Loucy (cell line): ENCODE results near the gene AFF3.
"Not testable (repeated sequence)": the region's sequence is repeated elsewhere in the genome, so short reads cannot be mapped to it uniquely, and the experiment has no call there.

Experiments
- H2AFZ ChIP-seq: fragments of 200-600 bp; sonication (generic); 2 replicates; pipeline ENCODE4 v1.6.0; 2016; ENCODE audit warnings: antibody characterized with exemption, mild to moderate bottlenecking, low read length, moderate library complexity
- H3F3A ChIP-seq: fragments of 200-600 bp; 2 replicates; pipeline ENCODE4 v1.6.0; 2016; ENCODE audit warnings: antibody characterized with exemption, low read depth, mild to moderate bottlenecking
- H3K27me3 ChIP-seq: fragments of 200-600 bp; sonication (generic); 2 replicates; pipeline ENCODE4 v1.6.1; 2014; ENCODE audit warnings: low read length, mild to moderate bottlenecking; ENCODE audit not compliant: insufficient read depth, poor library complexity, severe bottlenecking
- H3K36me3 ChIP-seq: fragments of 200-600 bp; sonication (generic); 2 replicates; pipeline ENCODE4 v1.6.1; 2016; ENCODE audit warnings: low read length; ENCODE audit not compliant: insufficient read depth
- H3K4me1 ChIP-seq: fragments of 200-600 bp; sonication (generic); 2 replicates; pipeline ENCODE4 v1.5.1; 2014; ENCODE audit warnings: low read length, mild to moderate bottlenecking; ENCODE audit not compliant: insufficient read depth, poor library complexity, severe bottlenecking
- H3K4me2 ChIP-seq: fragments of 200-600 bp; sonication (generic); 2 replicates; pipeline ENCODE4 v1.6.0; 2014; ENCODE audit warnings: antibody characterized with exemption, low read length, low read depth, mild to moderate bottlenecking; ENCODE audit not compliant: poor library complexity, severe bottlenecking
- H3K4me3 ChIP-seq: fragments of 200-600 bp; sonication (generic); 2 replicates; pipeline ENCODE4 v1.5.1; 2014; ENCODE audit warnings: low read length, mild to moderate bottlenecking, mixed read lengths; ENCODE audit not compliant: poor library complexity, severe bottlenecking
- H3K79me2 ChIP-seq: fragments of 200-600 bp; sonication (generic); 2 replicates; pipeline ENCODE4 v1.6.1; 2014; ENCODE audit warnings: low read length; ENCODE audit not compliant: insufficient read depth
- H3K9ac ChIP-seq: fragments of 200-600 bp; sonication (generic); 2 replicates; pipeline ENCODE4 v1.6.0; 2014; ENCODE audit warnings: mild to moderate bottlenecking, low read depth, low read length, moderate library complexity; ENCODE audit not compliant: poor library complexity, severe bottlenecking
- H3K9me2 ChIP-seq: fragments of 200-600 bp; sonication (generic); replicated peaks from 2 replicates; pipeline ENCODE4 v1.6.1; 2016; ENCODE audit warnings: low read depth, low read length, mixed read lengths
- H3K9me3 ChIP-seq: fragments of 200-600 bp; sonication (generic); 2 replicates; pipeline ENCODE4 v1.6.1; 2014; ENCODE audit warnings: mild to moderate bottlenecking, antibody characterized with exemption, low read length, low read depth; ENCODE audit not compliant: insufficient read depth
- H4K20me1 ChIP-seq: fragments of 200-600 bp; sonication (generic); 2 replicates; pipeline ENCODE4 v1.6.0; 2014; ENCODE audit warnings: antibody characterized with exemption, low read length, mild to moderate bottlenecking; ENCODE audit not compliant: insufficient read depth, poor library complexity, severe bottlenecking
- EZH2phosphoT487 ChIP-seq: fragments of 200-600 bp; IDR thresholded peaks from 2 replicates; pipeline ENCODE4 v1.6.1; 2018; ENCODE audit warnings: antibody characterized with exemption, mild to moderate bottlenecking, moderate library complexity, borderline replicate concordance
- TF ChIP-seq, protein P1 (sequence below): fragments of 200-600 bp; sonication (generic); conservative IDR thresholded peaks from 2 replicates; pipeline ENCODE4 v1.5.1; 2014; ENCODE audit warnings: mild to moderate bottlenecking, antibody characterized with exemption, low read length

The AFF3 gene

GRCh38 chr2:100161945-100162620, 19.7 kb upstream of the AFF3 start:
- H3F3A ChIP-seq: no peaks in the 10 kb centered on the region
- peaks cover 5% of the 10 kb centered on the region; the same call in 1 of the 2 replicates for H3K9me3 ChIP-seq
- no peaks in the 10 kb centered on the region for H3K36me3 ChIP-seq
- no peak overlapping the region for H3K9ac ChIP-seq
- H3K4me1 ChIP-seq: no peaks in the 10 kb centered on the region
- H3K4me2 ChIP-seq: no peak overlapping the region
- no peak for TF ChIP-seq EZH2phosphoT487
- TF ChIP-seq, protein P1, sequence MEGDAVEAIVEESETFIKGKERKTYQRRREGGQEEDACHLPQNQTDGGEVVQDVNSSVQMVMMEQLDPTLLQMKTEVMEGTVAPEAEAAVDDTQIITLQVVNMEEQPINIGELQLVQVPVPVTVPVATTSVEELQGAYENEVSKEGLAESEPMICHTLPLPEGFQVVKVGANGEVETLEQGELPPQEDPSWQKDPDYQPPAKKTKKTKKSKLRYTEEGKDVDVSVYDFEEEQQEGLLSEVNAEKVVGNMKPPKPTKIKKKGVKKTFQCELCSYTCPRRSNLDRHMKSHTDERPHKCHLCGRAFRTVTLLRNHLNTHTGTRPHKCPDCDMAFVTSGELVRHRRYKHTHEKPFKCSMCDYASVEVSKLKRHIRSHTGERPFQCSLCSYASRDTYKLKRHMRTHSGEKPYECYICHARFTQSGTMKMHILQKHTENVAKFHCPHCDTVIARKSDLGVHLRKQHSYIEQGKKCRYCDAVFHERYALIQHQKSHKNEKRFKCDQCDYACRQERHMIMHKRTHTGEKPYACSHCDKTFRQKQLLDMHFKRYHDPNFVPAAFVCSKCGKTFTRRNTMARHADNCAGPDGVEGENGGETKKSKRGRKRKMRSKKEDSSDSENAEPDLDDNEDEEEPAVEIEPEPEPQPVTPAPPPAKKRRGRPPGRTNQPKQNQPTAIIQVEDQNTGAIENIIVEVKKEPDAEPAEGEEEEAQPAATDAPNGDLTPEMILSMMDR: no peak
- H3K79me2 ChIP-seq: no peaks in the 10 kb centered on the region
- no peaks in the 10 kb centered on the region for H4K20me1 ChIP-seq
- no peaks in the 10 kb centered on the region for H3K27me3 ChIP-seq
- H3K4me3 ChIP-seq: no peak overlapping the region
- no peaks in the 10 kb centered on the region for H3K9me2 ChIP-seq
- H2AFZ ChIP-seq: no peak overlapping the region

DNA sequence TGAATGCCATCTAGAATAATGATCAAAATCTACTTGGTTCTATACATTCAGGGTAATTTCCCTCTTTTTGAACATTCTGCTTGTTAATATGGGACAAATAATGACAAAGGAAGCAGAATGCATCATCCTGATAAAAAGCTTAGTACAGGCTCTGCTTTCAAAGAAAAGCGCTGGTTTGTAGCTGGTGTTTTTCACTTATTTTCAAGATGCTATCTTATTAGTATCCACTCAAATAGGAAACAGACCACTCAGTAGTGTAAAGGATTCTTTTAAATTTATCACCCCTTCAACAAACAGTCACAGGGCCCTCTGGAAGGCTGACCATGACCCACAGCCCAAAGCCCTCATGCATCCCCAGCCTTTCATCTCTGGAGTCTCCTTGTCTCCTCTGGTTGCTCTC, 18.0 kb upstream of the AFF3 start:
- Histone ChIP-seq H4K20me1 (no peaks in the 10 kb centered on the region), H3K27me3 (no peaks in the 10 kb centered on the region), H3K79me2 (no peaks in the 10 kb centered on the region), H3K4me2 (no peak overlapping the region), H3K9me3 (peaks cover 5% of the 10 kb centered on the region; the same call in 1 of the 2 replicates), H3K36me3 (no peaks in the 10 kb centered on the region), H2AFZ (no peak overlapping the region), H3F3A (no peaks in the 10 kb centered on the region), H3K4me3 (no peak overlapping the region), H3K9me2 (no peaks in the 10 kb centered on the region), H3K9ac (no peak overlapping the region), H3K4me1 (no peaks in the 10 kb centered on the region)
- TF ChIP-seq, protein P1: no peak
- TF ChIP-seq EZH2phosphoT487: no peak

DNA sequence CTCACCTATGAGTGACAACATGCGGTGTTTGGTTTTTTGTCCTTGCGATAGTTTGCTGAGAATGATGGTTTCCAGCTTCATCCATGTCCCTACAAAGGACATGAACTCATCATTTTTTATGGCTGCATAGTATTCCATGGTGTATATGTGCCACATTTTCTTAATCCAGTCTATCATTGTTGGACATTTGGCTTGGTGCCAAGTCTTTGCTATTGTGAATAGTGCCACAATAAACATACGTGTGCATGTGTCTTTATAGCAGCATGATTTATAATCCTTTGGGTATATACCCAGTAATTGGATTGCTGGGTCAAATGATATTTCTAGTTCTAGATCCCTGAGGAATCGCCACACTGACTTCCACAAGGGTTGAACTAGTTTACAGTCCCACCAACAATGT, 9.4 kb upstream of the AFF3 start:
- not testable (repeated sequence) for H4K20me1 ChIP-seq, H3K4me1 ChIP-seq, H2AFZ ChIP-seq, H3K4me2 ChIP-seq, H3F3A ChIP-seq, H3K9me2 ChIP-seq, H3K9me3 ChIP-seq, H3K79me2 ChIP-seq, H3K4me3 ChIP-seq, H3K9ac ChIP-seq, H3K36me3 ChIP-seq, H3K27me3 ChIP-seq

GRCh38 chr2:100151310-100151709, 8.9 kb upstream of the AFF3 start:
- no peaks in the 10 kb centered on the region for H3K9me2 ChIP-seq
- H3K4me3 ChIP-seq: no peak overlapping the region
- H3K27me3 ChIP-seq: no peaks in the 10 kb centered on the region
- no peak overlapping the region for H3K4me2 ChIP-seq
- H2AFZ ChIP-seq: no peak overlapping the region
- TF ChIP-seq, protein P1: no peak
- TF ChIP-seq EZH2phosphoT487: no peak
- no peaks in the 10 kb centered on the region for H3K79me2 ChIP-seq
- no peak overlapping the region for H3K9ac ChIP-seq
- H3K9me3 ChIP-seq: no peaks in the 10 kb centered on the region
- H3K36me3 ChIP-seq: no peaks in the 10 kb centered on the region
- no peaks in the 10 kb centered on the region for H3F3A ChIP-seq
- H4K20me1 ChIP-seq: no peaks in the 10 kb centered on the region
- H3K4me1 ChIP-seq: no peaks in the 10 kb centered on the region
